NCI-H510A treated with DMSO at 0.1 percent for 48 hours (cell line): ENCODE results near the gene CCDC92B.
"Not testable (repeated sequence)": the region's sequence is repeated elsewhere in the genome, so short reads cannot be mapped to it uniquely, and the experiment has no call there.

ENCODE experiments used
- DNase-seq: peaks from one replicate; lab custom pipeline; 2025; lab: John Stamatoyannopoulos, UW

The CCDC92B gene

GRCh38 chr17:2749058-2749783, at the start of gene CCDC92B:
Gene CCDC92B (minus strand): TSS chr17:2749652. CDS start chr17:2735145, 14,507 bp downstream.
- no peak for DNase-seq

DNA sequence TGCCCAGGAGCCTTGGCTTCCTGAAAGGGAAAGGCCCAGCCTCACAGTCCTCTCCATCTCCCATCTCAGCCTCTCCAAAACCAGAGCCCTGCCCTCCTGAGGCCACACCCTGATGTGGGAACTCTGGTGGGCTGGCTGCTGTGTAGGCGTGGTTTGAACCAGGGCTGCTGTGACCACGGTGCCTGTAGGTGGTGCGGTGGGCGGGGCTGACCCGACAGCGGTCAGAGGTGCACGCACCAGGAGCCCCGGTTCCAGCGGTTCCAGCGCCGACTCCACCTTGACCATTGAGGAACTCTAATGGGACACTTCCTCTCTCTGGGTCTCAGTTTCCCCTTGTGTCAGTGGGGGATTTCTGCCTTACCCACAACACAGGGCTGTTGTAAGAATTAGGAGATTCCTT, 49.2 kb upstream of the CCDC92B start:
- no peak for DNase-seq

- DNase-seq, result no peak
These were observed 48.7 kb upstream of the CCDC92B start for GRCh38 chr17:2798188-2798587.

DNA sequence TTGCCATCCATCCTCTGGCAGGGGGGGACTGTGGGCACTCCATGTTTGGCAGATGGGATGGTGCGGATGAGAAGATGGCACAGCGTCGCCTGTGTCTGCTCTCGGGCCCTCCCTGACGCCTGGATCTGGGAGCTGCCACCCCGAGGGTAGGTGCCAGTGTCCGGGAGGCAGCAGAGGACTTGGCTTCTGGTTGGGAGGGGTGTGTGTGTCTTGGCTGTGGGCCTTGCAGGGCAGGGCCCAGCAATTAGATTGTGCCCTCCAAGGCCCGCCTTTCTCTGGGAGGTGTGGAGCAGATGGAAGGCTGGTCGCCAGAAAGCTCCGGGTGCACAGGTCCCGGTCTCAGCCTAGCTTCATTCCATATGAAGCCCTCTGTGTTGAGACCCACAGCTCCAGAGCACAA, 48.2 kb upstream of the CCDC92B start:
- no peak for DNase-seq

DNA sequence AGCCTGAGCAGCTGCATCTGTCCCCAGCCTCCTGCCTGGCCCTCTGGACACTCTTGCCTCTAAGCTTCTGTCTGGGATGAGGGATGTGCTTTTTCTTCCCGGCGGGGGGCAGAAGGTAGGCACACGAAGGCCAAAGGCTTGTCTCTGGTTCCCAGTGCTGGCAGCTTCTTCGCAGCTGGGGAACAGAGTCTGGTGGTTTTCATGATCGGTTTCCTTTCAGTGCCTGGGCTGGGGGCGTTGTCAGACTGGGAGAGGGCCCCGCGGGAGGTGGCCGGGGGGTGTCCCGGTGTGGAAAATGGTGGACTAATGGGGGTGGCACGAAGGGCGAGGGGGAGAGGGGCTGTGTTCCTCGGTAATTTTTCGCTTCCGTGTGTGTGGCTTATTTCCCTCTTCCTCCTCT, 47.8 kb upstream of the CCDC92B start:
- DNase-seq, result no peak

GRCh38 chr17:2796164-2797125, 47.0 kb upstream of the CCDC92B start, which contains the start of gene RAP1GAP2:
Gene RAP1GAP2 (plus strand): TSS chr17:2796438. CDS start chr17:2796528, 90 bp downstream.
- DNase-seq, result no peak

DNA sequence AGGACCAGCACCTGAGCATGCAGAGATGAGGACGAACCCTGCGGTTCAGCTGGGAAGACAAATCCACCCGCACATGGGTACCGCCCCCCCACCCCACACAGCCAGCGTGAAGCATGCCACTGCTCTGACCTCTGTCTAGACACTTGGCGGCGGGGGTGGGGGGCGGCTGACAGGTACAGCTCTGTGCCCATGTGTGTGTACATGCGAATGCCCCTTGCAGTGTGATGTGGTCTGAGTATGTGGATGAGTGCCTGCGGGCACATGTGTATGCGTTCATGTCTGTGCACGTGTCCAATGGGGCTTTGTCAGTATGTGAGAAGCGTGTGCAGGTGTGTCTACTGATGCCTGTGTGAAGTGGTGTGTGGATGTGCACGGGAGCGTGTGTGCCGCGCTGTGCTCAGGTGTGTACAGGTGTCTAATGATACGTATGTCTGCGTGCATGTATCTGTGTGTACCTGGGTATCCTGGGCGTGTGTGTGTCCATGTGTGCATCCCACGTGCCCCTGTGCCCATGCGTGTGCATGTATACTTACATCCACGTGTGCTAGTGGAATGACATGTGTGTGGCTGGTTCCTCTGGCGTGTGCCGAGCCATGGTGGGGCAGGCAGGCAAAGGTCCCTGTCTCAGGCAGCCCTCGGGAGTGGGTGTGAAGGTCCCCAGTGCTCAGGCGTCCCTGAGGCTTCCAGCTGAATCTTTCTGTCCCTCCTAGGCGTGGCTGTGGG, 46.1 kb upstream of the CCDC92B start:
- no peak for DNase-seq

GRCh38 chr17:2794111-2794803, 44.8 kb upstream of the CCDC92B start:
- no peak for DNase-seq

DNA sequence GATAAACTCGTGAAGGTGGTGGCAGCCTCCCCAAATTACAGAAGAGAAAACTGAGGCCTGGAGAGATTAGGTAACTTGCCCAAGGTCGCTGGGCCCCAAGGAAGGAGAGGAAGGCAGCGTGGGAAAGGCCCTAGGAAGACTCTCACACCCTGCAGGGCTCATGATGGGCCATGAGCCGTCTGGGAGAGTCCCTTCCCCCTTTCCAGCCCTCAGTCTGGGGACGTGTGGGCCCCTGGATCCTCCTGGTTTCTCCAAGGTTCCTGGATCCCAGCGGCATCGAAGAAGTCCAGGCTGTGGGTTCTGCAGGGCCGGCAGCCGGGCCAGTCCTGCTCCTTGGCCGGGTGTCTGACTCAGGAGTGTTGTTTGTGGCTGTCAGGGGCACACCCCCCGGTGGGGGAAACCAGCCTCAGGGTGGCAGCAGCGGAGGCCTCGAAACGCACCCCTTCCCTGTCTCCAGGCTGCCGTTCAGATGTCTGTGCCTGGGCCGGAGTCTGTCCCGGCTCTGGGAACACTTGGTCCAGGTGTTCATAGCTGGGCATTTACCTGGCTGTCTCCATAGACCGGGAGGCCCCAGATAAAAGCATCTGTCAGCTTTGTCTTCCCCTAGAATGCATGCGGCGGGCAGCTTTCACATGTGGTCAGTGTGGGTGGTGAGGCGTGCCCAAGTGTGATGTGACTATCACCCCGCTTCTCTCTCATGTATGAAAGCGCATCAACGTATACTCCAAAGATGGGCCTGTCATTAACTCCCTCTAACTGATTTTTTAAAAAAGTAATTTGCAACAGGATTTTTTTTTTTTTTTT, 43.1 kb upstream of the CCDC92B start:
- no peak for DNase-seq

- DNase-seq, result no peak
These were observed 40.2 kb upstream of the CCDC92B start for GRCh38 chr17:2789700-2790099.

- DNase-seq, result peak; percentile 75
These were observed 36.9 kb upstream of the CCDC92B start for GRCh38 chr17:2786176-2786881.

DNA sequence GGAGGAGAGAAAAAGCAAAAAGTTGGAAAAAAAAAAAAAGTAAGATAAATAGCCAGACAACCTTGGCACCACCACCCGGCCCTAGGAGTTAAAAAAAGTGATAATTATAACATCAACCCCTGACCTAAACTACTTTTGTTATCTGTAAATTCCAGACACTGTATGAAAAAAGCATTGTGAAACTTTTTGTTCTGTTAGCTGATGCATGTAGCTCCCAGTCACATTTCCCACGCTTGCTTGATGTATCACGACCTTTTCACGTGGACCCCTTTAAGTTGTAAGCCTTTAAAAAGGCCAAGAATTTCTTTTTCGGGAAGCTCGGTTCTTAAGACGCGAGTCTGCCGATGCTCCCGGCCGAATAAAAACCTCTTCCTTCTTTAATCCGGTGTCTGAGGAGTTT, 35.9 kb upstream of the CCDC92B start:
- DNase-seq, result not testable (repeated sequence)

- no peak for DNase-seq
These were observed 35.4 kb upstream of the CCDC92B start for GRCh38 chr17:2784864-2785263.

GRCh38 chr17:2783310-2784030, 34.0 kb upstream of the CCDC92B start:
- no peak for DNase-seq

DNA sequence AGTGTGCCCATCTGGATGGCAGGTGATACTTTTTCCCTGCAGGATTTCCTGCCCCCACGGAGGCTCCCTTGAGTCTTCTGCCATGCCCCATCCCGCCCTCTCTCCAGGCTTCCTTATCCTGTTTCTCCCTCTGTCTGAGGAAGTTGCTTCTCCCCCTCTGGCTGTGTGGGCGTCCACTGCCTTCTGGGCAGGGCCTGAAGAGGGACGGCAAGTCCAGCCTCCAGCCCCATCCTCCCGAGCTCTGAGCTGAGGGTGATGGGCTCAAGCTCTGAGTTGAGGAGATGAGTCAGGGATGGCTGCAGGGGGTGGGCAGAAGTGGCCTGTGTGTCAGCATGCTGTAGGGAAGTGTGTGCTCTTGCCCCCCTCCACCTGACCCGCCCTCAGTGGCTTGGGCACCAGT, 32.6 kb upstream of the CCDC92B start:
- no peak for DNase-seq

DNA sequence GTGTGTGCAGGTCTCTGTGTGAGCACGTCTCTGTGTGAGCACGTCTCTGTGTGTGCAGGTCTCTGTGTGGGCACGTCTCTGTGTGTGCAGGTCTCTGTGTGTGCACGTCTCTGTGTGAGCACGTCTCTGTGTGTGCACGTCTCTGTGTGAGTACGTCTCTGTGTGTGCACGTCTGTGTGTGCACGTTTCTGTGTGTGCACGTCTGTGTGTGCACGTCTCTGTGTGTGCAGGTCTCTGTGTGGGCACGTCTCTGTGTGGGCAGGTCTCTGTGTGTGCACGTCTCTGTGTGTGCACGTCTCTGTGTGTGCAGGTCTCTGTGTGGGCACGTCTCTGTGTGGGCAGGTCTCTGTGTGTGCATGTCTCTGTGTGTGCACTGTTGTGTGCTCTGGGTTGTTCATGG, 32.1 kb upstream of the CCDC92B start:
- DNase-seq, result not testable (repeated sequence)

DNA sequence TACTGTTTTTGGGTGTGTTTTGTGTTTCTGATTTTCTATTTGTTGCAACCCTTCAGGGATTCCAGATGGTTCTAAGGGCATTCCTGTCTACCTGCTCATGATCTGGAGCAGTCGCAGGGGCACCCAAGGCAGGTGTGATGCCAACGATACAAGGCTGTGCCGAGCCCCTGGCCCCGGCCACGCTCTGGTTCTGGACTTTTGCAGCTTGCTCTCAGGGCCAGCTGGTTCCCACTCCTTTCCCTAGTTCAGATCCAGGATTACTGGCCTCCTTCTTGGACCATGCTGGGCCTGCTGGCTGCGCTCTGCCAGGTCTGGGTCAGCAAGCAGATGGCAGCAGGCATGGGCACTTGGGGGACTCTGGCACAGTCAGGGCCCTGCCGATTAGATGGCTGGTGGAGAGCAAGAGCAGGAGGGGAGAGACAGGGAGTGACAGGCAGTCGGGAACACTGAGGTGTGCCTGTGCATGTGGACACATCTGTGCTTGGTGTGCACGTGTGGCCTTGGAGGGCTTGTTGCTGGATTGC, 31.5 kb upstream of the CCDC92B start:
- no peak for DNase-seq

GRCh38 chr17:2780256-2780655, 30.8 kb upstream of the CCDC92B start:
- no peak for DNase-seq

GRCh38 chr17:2779545-2779944, 30.1 kb upstream of the CCDC92B start:
- no peak for DNase-seq
